ENCODE results near the gene UCHL5.

The UCHL5 gene

GRCh38 chr1:192979542-192979941, 79.6 kb downstream of the UCHL5 start:
- Histone ChIP-seq H3K27me3 (ENCODE audit: low read depth, low read length) (no peaks in the 10 kb centered on the region), H3K36me3 (replicated peaks; ENCODE audit: low read depth, low read length) (no peaks in the 10 kb centered on the region), H3K4me1 (ENCODE audit: low read length) (no peaks in the 10 kb centered on the region), H3K9ac (ENCODE audit: low read length) (no peak overlapping the region), H3K9me3 (ENCODE audit: insufficient read depth, low read length) (no peaks in the 10 kb centered on the region), H3K79me2 (ENCODE audit: low read length) (no peaks in the 10 kb centered on the region), H4K20me1 (ENCODE audit: insufficient read depth, low read length) (no peaks in the 10 kb centered on the region), H2AFZ (ENCODE audit: low read depth, low read length) (no peak overlapping the region), H3K4me2 (ENCODE audit: low read length) (no peak overlapping the region), H3K4me3 (ENCODE audit: low read length) (no peak overlapping the region), H3K27ac (ENCODE audit: low read length) (no peak overlapping the region)
- TF ChIP-seq, protein P1, sequence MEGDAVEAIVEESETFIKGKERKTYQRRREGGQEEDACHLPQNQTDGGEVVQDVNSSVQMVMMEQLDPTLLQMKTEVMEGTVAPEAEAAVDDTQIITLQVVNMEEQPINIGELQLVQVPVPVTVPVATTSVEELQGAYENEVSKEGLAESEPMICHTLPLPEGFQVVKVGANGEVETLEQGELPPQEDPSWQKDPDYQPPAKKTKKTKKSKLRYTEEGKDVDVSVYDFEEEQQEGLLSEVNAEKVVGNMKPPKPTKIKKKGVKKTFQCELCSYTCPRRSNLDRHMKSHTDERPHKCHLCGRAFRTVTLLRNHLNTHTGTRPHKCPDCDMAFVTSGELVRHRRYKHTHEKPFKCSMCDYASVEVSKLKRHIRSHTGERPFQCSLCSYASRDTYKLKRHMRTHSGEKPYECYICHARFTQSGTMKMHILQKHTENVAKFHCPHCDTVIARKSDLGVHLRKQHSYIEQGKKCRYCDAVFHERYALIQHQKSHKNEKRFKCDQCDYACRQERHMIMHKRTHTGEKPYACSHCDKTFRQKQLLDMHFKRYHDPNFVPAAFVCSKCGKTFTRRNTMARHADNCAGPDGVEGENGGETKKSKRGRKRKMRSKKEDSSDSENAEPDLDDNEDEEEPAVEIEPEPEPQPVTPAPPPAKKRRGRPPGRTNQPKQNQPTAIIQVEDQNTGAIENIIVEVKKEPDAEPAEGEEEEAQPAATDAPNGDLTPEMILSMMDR (IDR thresholded peaks at IDR 0.05; ENCODE audit: low read depth, low read length): no peak
- TF ChIP-seq EZH2phosphoT487 (IDR thresholded peaks at IDR 0.05; ENCODE audit: low read depth): no peak

GRCh38 chr1:192978195-192978710, 80.9 kb downstream of the UCHL5 start:
- H3K4me2 ChIP-seq (ENCODE audit: low read length): no peak overlapping the region
- no peaks in the 10 kb centered on the region for H3K9me3 ChIP-seq (ENCODE audit: insufficient read depth, low read length)
- H4K20me1 ChIP-seq (ENCODE audit: insufficient read depth, low read length): no peaks in the 10 kb centered on the region
- H3K79me2 ChIP-seq (ENCODE audit: low read length): no peaks in the 10 kb centered on the region
- H2AFZ ChIP-seq (ENCODE audit: low read depth, low read length): no peak overlapping the region
- no peaks in the 10 kb centered on the region for H3K36me3 ChIP-seq (replicated peaks; ENCODE audit: low read depth, low read length)
- TF ChIP-seq, protein P1 (IDR thresholded peaks at IDR 0.05; ENCODE audit: low read depth, low read length): no peak
- no peak for TF ChIP-seq EZH2phosphoT487 (IDR thresholded peaks at IDR 0.05; ENCODE audit: low read depth)
- no peak overlapping the region for H3K9ac ChIP-seq (ENCODE audit: low read length)
- no peaks in the 10 kb centered on the region for H3K27me3 ChIP-seq (ENCODE audit: low read depth, low read length)
- H3K4me3 ChIP-seq (ENCODE audit: low read length): no peak overlapping the region
- H3K4me1 ChIP-seq (ENCODE audit: low read length): no peaks in the 10 kb centered on the region
- H3K27ac ChIP-seq (ENCODE audit: low read length): no peak overlapping the region

DNA sequence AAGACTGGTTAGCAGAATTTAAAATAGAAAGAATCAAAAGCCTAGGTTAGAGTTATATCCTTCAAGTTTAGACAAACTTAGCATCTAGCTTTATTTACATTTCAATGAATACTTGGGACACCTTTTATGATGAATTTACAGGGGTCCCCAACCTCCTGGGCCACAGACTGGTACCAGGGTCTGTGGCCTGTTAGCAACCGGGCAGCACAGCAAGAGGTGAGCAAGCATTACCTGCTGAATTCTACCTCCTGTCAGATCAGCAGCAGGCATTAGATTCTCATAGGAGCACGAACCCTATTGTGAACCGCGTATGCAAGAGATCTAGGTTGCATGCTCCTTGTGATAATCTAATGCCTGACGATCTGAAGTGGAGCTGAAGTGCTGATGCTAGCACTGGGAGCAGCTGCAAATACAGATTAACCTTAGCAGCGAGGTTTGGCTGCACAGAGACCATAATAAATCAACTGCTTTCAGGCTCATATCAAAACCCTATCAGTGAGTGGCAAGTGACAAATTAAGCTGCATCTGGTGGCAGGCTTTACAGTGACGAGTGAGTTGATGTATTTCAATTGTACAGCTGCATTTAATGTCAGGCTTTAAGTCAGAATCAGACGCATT, 82.0 kb downstream of the UCHL5 start:
- Histone ChIP-seq H3K9me3 (ENCODE audit: insufficient read depth, low read length) (no peaks in the 10 kb centered on the region), H3K4me3 (ENCODE audit: low read length) (no peak overlapping the region), H2AFZ (ENCODE audit: low read depth, low read length) (no peak overlapping the region), H3K27me3 (ENCODE audit: low read depth, low read length) (no peaks in the 10 kb centered on the region), H3K4me2 (ENCODE audit: low read length) (no peak overlapping the region), H3K9ac (ENCODE audit: low read length) (no peak overlapping the region), H3K27ac (ENCODE audit: low read length) (no peak overlapping the region), H3K79me2 (ENCODE audit: low read length) (no peaks in the 10 kb centered on the region), H4K20me1 (ENCODE audit: insufficient read depth, low read length) (no peaks in the 10 kb centered on the region), H3K4me1 (ENCODE audit: low read length) (no peaks in the 10 kb centered on the region), H3K36me3 (replicated peaks; ENCODE audit: low read depth, low read length) (no peaks in the 10 kb centered on the region)
- no peak for TF ChIP-seq EZH2phosphoT487 (IDR thresholded peaks at IDR 0.05; ENCODE audit: low read depth)
- TF ChIP-seq, protein P1 (IDR thresholded peaks at IDR 0.05; ENCODE audit: low read depth, low read length): no peak

DNA sequence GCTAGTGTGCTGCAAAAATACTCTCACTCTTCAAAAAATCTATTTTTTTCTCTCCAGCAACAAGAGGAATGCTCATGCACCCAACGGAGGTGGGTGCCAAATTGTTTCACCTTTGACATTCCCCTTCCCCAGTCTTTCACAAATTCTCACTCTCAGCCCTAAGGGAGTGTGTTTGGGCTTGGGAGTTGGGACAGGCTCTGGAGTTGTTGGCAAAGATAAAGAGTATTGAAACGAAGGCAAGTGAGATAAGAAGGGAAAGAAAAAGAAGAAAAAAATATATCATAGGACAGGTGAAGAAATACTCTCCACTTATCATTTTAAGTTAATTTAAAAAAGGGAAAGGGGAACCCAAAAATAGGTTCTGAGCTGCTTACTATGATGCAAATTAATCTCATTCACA, 82.6 kb downstream of the UCHL5 start:
- Histone ChIP-seq H4K20me1 (ENCODE audit: insufficient read depth, low read length) (no peaks in the 10 kb centered on the region), H3K79me2 (ENCODE audit: low read length) (no peaks in the 10 kb centered on the region), H3K4me2 (ENCODE audit: low read length) (no peak overlapping the region), H2AFZ (ENCODE audit: low read depth, low read length) (no peak overlapping the region), H3K4me1 (ENCODE audit: low read length) (no peaks in the 10 kb centered on the region), H3K27ac (ENCODE audit: low read length) (no peak overlapping the region), H3K4me3 (ENCODE audit: low read length) (no peak overlapping the region), H3K9ac (ENCODE audit: low read length) (no peak overlapping the region), H3K27me3 (ENCODE audit: low read depth, low read length) (no peaks in the 10 kb centered on the region), H3K9me3 (ENCODE audit: insufficient read depth, low read length) (no peaks in the 10 kb centered on the region), H3K36me3 (replicated peaks; ENCODE audit: low read depth, low read length) (no peaks in the 10 kb centered on the region)
- TF ChIP-seq EZH2phosphoT487 (IDR thresholded peaks at IDR 0.05; ENCODE audit: low read depth): no peak
- TF ChIP-seq, protein P1 (IDR thresholded peaks at IDR 0.05; ENCODE audit: low read depth, low read length): no peak

Measured in OCI-LY3 (cell line).